Measurements from ENCODE around the gene BACE2. TPM values are rescaled to one million over a fixed set of nuclear protein-coding genes. Genes with fewer than 3 reads are reported as not detected.

Gene BACE2
- total and polyA plus RNA-seq, 2 of the 4 experiments (the other 2 are of a cell fraction) = 17.0 to 35.5 TPM

GRCh38 chr21:41295721-41296254 lies 127.8 kb downstream of the BACE2 start:
- H3K4me3 ChIP-seq (ENCODE audit: insufficient read depth, low read depth, low read length) = no peak overlapping the region

More at GRCh38 chr21:41295721-41296254, 127.8 kb downstream of the BACE2 start:
- POLR2A ChIA-PET (ENCODE audit: unreplicated experiment) = no interaction called here
- Histone ChIP-seq H3K9me3 (ENCODE audit: control insufficient read depth, insufficient read depth, low read length) (no peaks in the 10 kb centered on the region), H2BK120ac (ENCODE audit: low read depth, low read length) (no peak overlapping the region), H4K91ac (ENCODE audit: insufficient read depth, low read depth, low read length) (no peak overlapping the region), H3K4me1 (ENCODE audit: control insufficient read depth, insufficient read depth, low read length) (no peaks in the 10 kb centered on the region), H3K36me3 (ENCODE audit: control insufficient read depth, insufficient read depth, low read length) (no peaks in the 10 kb centered on the region), H2BK20ac (ENCODE audit: low read depth, low read length) (no peak overlapping the region), H3K4me2 (ENCODE audit: low read depth, low read length) (no peak overlapping the region), H3K27ac (ENCODE audit: insufficient read depth, low read length) (no peak overlapping the region), H2AK9ac (replicated peaks; ENCODE audit: low read depth, low read length, poor library complexity) (peak overlapping the region; percentile 16), H2BK15ac (ENCODE audit: low read depth, low read length) (no peak overlapping the region), H3K9ac (ENCODE audit: low read depth, low read length) (no peak overlapping the region), H2AFZ (replicated peaks; ENCODE audit: low read length, poor library complexity) (no peak overlapping the region), H2AK5ac (ENCODE audit: low read depth, low read length) (no peak overlapping the region), H3K14ac (replicated peaks; ENCODE audit: low read depth, low read length) (no peak overlapping the region), H3K18ac (ENCODE audit: low read depth, low read length) (no peak overlapping the region), H3K56ac (ENCODE audit: extremely low read depth, insufficient read depth, low read length) (no peak overlapping the region), H2BK5ac (ENCODE audit: low read depth, low read length, poor library complexity, severe bottlenecking) (no peak overlapping the region), H4K5ac (ENCODE audit: low read depth, low read length) (no peak overlapping the region), H4K20me1 (ENCODE audit: insufficient read depth, low read length) (no peaks in the 10 kb centered on the region), H3K79me1 (ENCODE audit: low read depth in 1 of 2, low read length in 2 of 2) (no peaks in the 10 kb centered on the region), H3K4ac (ENCODE audit: low read depth, low read length) (no peak overlapping the region), H3K23ac (ENCODE audit: low read depth, low read length) (no peak overlapping the region), H3K27me3 (ENCODE audit: control insufficient read depth, insufficient read depth, low read length) (peaks cover 4% of the 10 kb centered on the region), H4K8ac (ENCODE audit: low read depth in 2 of 2, low read length in 2 of 2) (no peak overlapping the region), H3K9me1 (ENCODE audit: insufficient read depth, low read length) (no peaks in the 10 kb centered on the region)
- CTCF ChIA-PET = interaction anchor here (1.8 kb wide), 1 partner anchor 13 kb away, joined by 7 read pairs; no protein-coding TSS in a partner anchor
- no peak for TF ChIP-seq CHD1 (IDR thresholded peaks at IDR 0.05; ENCODE audit: low read depth, low read length)
- DNase-seq (no peak), ATAC-seq (ENCODE audit: low read depth) (no peak)
- no TSS peak for BruUV-seq (replicated peaks)
- WGBS, 2 experiments (ENCODE audit: extremely low coverage in 2 of 2, insufficient read length in 1 of 2) = 33% methylated on average over 2 of the region's 4 CpGs; no CpG with 5 or more reads in 1 of the 2 experiments
- dilution Hi-C loops (cut with HindIII; ENCODE audit: low sequenced_read_pairs, unreplicated experiment) = no loop called here
- intact Hi-C loops (cut with micrococcal nuclease) = no loop called here
- in situ Hi-C loops (cut with MboI; ENCODE audit: low sequenced_read_pairs) = loop anchor here (25.0 kb wide), 1 partner anchor 492 kb away; no protein-coding TSS in a partner anchor

Measured in IMR-90 (cell line).